Right lobe of liver (tissue), 6 donors: ENCODE data around the gene ARSG. TPM values are rescaled to one million over a fixed set of nuclear protein-coding genes. Genes with fewer than 3 reads are reported as not detected.
"Not testable (repeated sequence)": the region's sequence is repeated elsewhere in the genome, so short reads cannot be mapped to it uniquely, and the experiment has no call there.

Experiments
- ATAC-seq, 4 donors: fragments of 200-7000 bp; cut with Tn5 transposase; one replicate each; pipeline ENCODE4 v1.9.1; 2020; ENCODE audit warnings: mild to moderate bottlenecking in 4 of 4, moderate library complexity in 4 of 4
- DNase-seq, 3 donors: peaks; one replicate each; pipeline ENCODE4 v3.0.0-alpha.2; 2020
- H3K27ac ChIP-seq, 3 donors: fragments of 200-600 bp; one replicate each; pipeline ENCODE4 v1.8.0; 2022
- H3K27me3 ChIP-seq, 2 donors: fragments of 200-600 bp; one replicate each; pipeline ENCODE4 v1.8.0; 2022
- H3K36me3 ChIP-seq, 4 donors: fragments of 200-600 bp; sonication (generic) in 1 of 4; one replicate each; pipeline versions ENCODE4 v1.5.1 to v1.8.0; 2017 to 2022; ENCODE audit warnings: control low read depth in 1 of 4
- H3K4me1 ChIP-seq, 4 donors: fragments of 200-600 bp; sonication (generic) in 1 of 4; one replicate each; pipeline versions ENCODE4 v1.5.1 to v1.8.0; 2017 to 2022; ENCODE audit warnings: control low read depth in 1 of 4
- H3K4me3 ChIP-seq, 3 donors: fragments of 200-600 bp; one replicate each; pipeline ENCODE4 v1.8.0; 2022
- H3K9me3 ChIP-seq, 4 donors: fragments of 200-600 bp; sonication (generic) in 1 of 4; one replicate each; pipeline versions ENCODE4 v1.5.1 to v1.8.0; 2017 to 2022; ENCODE audit warnings: control low read depth in 1 of 4
- POLR2A ChIP-seq: fragments of 450-650 bp; IDR thresholded peaks from one replicate; pipeline ENCODE4 v1.6.1; 2017; ENCODE audit warnings: antibody characterized with exemption, mild to moderate bottlenecking
- WGBS: methylation state at CpG from one replicate; pipeline ENCODE4 v1.1.6; 2018; ENCODE audit warnings: low coverage, low lambda C conversion rate; ENCODE audit not compliant: insufficient coverage; ENCODE audit errors: missing lambda C conversion rate; 5-methylcytosine and 5-hydroxymethylcytosine counted together
- intact Hi-C, 2 donors: fragments of 100-400 bp; cut with DNase I; formaldehyde crosslinking; loops; one replicate each; pipeline versions ENCODE4 v1.11.2 to v1.14.1; 2022
- total RNA-seq, 6 experiments: library from RNA; depleted of rRNA in 2 of 6; stranded (reverse); fragments of >200 nt in 2 of 6; fragmentation: NEBNext Ultra II Directional in 3 of 6; extraction: Animal tissue kit (Norgen Biotek cat#: 25700) in 3 of 6; gene quantifications; one replicate each; pipeline versions ENCODE4 v1.1.0 to v1.2.4, GENCODE V29; 2016 to 2023
- TF ChIP-seq, protein P1 (sequence below), 4 donors: fragments of 200-600 bp in 3 of 4; fragments of 450-650 bp in 1 of 4; IDR thresholded peaks; one replicate each; pipeline versions ENCODE4 v1.5.1 to v1.8.0; 2016 to 2022; ENCODE audit warnings: antibody characterized with exemption in 4 of 4, mild to moderate bottlenecking in 2 of 4
- donor health status: DM: no; HTN: yes; CAD: no.
- donor health status: DM: no; HTN: no; CAD: no.
- donor health status: DM: no; HTN: no; CAD: no.
- donor health status: DM: no; HTN: yes; CAD: no.
- donor health status: DM: no; HTN: yes; CAD: no.

ARSG gene
- total RNA-seq, 6 experiments from 2014 or later, result 1.2 to 3.3 (median 2.5) TPM

DNA sequence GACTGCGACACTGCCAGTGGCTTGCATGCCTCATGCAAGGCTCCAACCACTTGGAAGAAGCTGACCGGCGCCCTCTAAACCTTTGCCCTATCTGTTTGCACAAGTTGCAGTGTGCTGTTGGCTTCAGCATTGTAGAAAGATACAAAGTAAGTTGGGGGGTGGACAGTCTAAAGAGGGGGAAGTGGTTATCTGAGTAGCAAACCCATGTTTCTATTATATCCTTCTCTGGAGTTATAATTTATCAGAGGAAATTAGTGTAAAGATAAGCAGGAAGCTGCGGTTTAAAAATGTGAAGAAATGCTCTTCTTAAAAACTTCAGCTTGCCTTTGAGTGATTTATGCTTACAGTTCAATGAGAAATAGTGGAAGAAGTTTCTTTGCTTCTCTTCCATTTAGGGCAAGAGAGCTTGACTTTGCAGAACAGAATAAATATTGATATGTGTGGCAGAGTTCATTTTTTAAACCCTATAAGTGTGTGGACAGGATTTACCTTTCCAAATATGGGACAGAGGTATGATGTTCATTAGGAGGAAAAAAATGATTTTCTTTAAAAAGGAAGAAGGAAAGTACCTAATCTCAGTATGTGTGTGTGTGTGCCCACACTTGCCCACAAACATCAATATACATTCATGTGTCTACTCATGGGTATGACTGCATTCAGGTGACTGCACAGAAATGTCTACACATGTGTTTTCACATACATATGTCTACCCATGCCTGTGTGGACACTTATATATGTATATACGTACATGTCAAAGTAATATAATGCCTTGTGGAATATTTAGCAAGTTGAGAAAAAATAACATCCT lies 35.4 kb upstream of the ARSG start:
- intact Hi-C loops, result no loop called here
- ATAC-seq (peak; percentile 64 to 79 (median 72)), DNase-seq (peak; percentile 44 to 80 (median 76))
- peaks cover 0 to 37% (median 10%) of the 10 kb centered on the region in 4 donors for H3K4me1 ChIP-seq
- H3K4me3 ChIP-seq, result no peak overlapping the region
- peaks cover 0 to 5% (median 0%) of the 10 kb centered on the region in 4 donors for H3K36me3 ChIP-seq
- no peak for TF ChIP-seq POLR2A
- TF ChIP-seq, protein P1, sequence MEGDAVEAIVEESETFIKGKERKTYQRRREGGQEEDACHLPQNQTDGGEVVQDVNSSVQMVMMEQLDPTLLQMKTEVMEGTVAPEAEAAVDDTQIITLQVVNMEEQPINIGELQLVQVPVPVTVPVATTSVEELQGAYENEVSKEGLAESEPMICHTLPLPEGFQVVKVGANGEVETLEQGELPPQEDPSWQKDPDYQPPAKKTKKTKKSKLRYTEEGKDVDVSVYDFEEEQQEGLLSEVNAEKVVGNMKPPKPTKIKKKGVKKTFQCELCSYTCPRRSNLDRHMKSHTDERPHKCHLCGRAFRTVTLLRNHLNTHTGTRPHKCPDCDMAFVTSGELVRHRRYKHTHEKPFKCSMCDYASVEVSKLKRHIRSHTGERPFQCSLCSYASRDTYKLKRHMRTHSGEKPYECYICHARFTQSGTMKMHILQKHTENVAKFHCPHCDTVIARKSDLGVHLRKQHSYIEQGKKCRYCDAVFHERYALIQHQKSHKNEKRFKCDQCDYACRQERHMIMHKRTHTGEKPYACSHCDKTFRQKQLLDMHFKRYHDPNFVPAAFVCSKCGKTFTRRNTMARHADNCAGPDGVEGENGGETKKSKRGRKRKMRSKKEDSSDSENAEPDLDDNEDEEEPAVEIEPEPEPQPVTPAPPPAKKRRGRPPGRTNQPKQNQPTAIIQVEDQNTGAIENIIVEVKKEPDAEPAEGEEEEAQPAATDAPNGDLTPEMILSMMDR (IDR thresholded peaks at IDR 0.05), result no peak
- H3K27ac ChIP-seq, result peak overlapping the region in 2 of 3 donors; percentile 27 to 33
- WGBS, result 18% methylated on average over 5 of the region's 5 CpGs
- H3K9me3 ChIP-seq, result no peaks in the 10 kb centered on the region
- H3K27me3 ChIP-seq, result no peaks in the 10 kb centered on the region

GRCh38 chr17:68256701-68257100 lies 34.6 kb upstream of the ARSG start:
- H3K36me3 ChIP-seq, H3K27me3 ChIP-seq, H3K9me3 ChIP-seq, ATAC-seq, H3K27ac ChIP-seq, intact Hi-C loops, H3K4me3 ChIP-seq, DNase-seq: not testable (repeated sequence)
- WGBS, result 87% methylated on average over 5 of the region's 5 CpGs
- peaks cover 0 to 37% (median 10%) of the 10 kb centered on the region in 4 donors for H3K4me1 ChIP-seq

GRCh38 chr17:68257934-68258333 lies 33.4 kb upstream of the ARSG start:
- peaks cover 0 to 37% (median 10%) of the 10 kb centered on the region in 4 donors for H3K4me1 ChIP-seq
- intact Hi-C loops, result no loop called here
- no peak overlapping the region for H3K4me3 ChIP-seq
- H3K9me3 ChIP-seq, result no peaks in the 10 kb centered on the region
- ATAC-seq (no peak), DNase-seq (no peak)
- no peak overlapping the region for H3K27ac ChIP-seq
- no peaks in the 10 kb centered on the region for H3K36me3 ChIP-seq
- no peak for TF ChIP-seq POLR2A
- TF ChIP-seq, protein P1 (IDR thresholded peaks at IDR 0.05), result no peak
- H3K27me3 ChIP-seq, result no peaks in the 10 kb centered on the region

- DNase-seq (peak; percentile 60 to 78 (median 78)), ATAC-seq (peak; percentile 83 to 91 (median 88))
- WGBS, result 22% methylated on average over 17 of the region's 44 CpGs
- H3K36me3 ChIP-seq, intact Hi-C loops, H3K27me3 ChIP-seq, H3K9me3 ChIP-seq, H3K4me3 ChIP-seq: not testable (repeated sequence)
- Histone ChIP-seq H3K27ac (peak overlapping the region in 2 of 3 donors; percentile 14 to 33), H3K4me1 (peaks cover 0 to 41% (median 13%) of the 10 kb centered on the region in 4 donors)
These were observed 32.2 kb upstream of the ARSG start for GRCh38 chr17:68258890-68259647.

DNA sequence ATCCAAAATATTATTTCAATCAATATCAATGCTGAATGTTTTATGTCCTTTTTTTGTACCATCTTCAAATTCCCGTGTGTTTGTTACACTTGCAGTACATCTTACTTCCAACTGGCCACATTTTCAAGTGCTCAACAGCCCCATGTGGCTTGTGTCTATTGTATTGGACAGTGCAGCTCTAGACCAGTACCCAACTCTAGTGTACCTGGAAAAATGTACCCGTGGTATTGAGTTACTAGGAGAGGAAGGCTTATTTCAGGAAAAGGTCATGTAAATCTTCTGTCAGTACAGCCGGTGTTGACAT lies 31.7 kb upstream of the ARSG start:
- peaks cover 0 to 40% (median 13%) of the 10 kb centered on the region in 4 donors for H3K4me1 ChIP-seq
- H3K27me3 ChIP-seq, intact Hi-C loops, H3K9me3 ChIP-seq, DNase-seq, ATAC-seq, H3K36me3 ChIP-seq, H3K4me3 ChIP-seq, H3K27ac ChIP-seq: not testable (repeated sequence)
- WGBS, result 72% methylated on average over 3 of the region's 3 CpGs
